Activated CD4-positive, alpha-beta T cell treated with anti-CD3 and anti-CD28 coated beads, Interleukin-2, amount 50 U/mL, for 4 hours (primary cell): ENCODE data around the gene ZNF202.
"Not testable (repeated sequence)": the region's sequence is repeated elsewhere in the genome, so short reads cannot be mapped to it uniquely, and the experiment has no call there.

Source experiments
- DNase-seq, 2 experiments: peaks; one replicate each; pipeline ENCODE4 v3.0.0-alpha.2; 2020

Gene ZNF202

GRCh38 chr11:123741159-123742030 is at the start of gene ZNF202:
Gene ZNF202, minus strand, starts transcription at chr11:123741660. Its CDS starts 10,772 bp downstream, at chr11:123730888.
- peak; percentile 88 for DNase-seq

- no peak for DNase-seq
These were observed 42.1 kb upstream of the ZNF202 start for GRCh38 chr11:123783536-123783935.

- DNase-seq, result no peak
These were observed 37.1 kb upstream of the ZNF202 start for GRCh38 chr11:123778511-123778910.

- DNase-seq, result no peak
These were observed 34.5 kb upstream of the ZNF202 start for GRCh38 chr11:123775715-123776549.

GRCh38 chr11:123775289-123775688 is 33.8 kb upstream of the ZNF202 start:
- DNase-seq, result no peak

GRCh38 chr11:123773959-123774358 is 32.5 kb upstream of the ZNF202 start:
- DNase-seq, result no peak

- DNase-seq, result no peak
These were observed 31.6 kb upstream of the ZNF202 start for GRCh38 chr11:123773026-123773425.

GRCh38 chr11:123771664-123772063 is 30.2 kb upstream of the ZNF202 start:
- DNase-seq, result no peak

GRCh38 chr11:123770712-123771111 is 29.3 kb upstream of the ZNF202 start:
- DNase-seq, result no peak

GRCh38 chr11:123765601-123766000 is 24.1 kb upstream of the ZNF202 start:
- DNase-seq, result no peak

GRCh38 chr11:123762422-123762821 is 21.0 kb upstream of the ZNF202 start:
- no peak for DNase-seq

GRCh38 chr11:123760894-123761293 is 19.4 kb upstream of the ZNF202 start:
- no peak for DNase-seq

GRCh38 chr11:123757976-123758375 is 16.5 kb upstream of the ZNF202 start:
- no peak for DNase-seq

GRCh38 chr11:123755813-123756212 is 14.4 kb upstream of the ZNF202 start:
- DNase-seq, result no peak

GRCh38 chr11:123755344-123755743 is 13.9 kb upstream of the ZNF202 start:
- no peak for DNase-seq

- no peak for DNase-seq
These were observed 12.7 kb upstream of the ZNF202 start, which contains the start of gene OR6X1 for GRCh38 chr11:123754101-123754568. Gene OR6X1, minus strand, starts transcription at chr11:123754518. Its CDS starts 0 bp downstream, at chr11:123754518.

GRCh38 chr11:123753110-123753509 is 11.7 kb upstream of the ZNF202 start:
- DNase-seq, result no peak

GRCh38 chr11:123751781-123752180 is 10.3 kb upstream of the ZNF202 start:
- DNase-seq, result no peak

- not testable (repeated sequence) for DNase-seq
These were observed 6.9 kb upstream of the ZNF202 start for GRCh38 chr11:123748349-123748748.

GRCh38 chr11:123745764-123746451 is 4.4 kb upstream of the ZNF202 start:
- no peak for DNase-seq

- no peak for DNase-seq
These were observed 1.3 kb upstream of the ZNF202 start for GRCh38 chr11:123742724-123743120.

- DNase-seq, result no peak
These were observed 717 bp upstream of the ZNF202 start for GRCh38 chr11:123742031-123742723.
